HS-27A (cell line): ENCODE results near the gene TUB.

Source experiments
- DNase-seq: peaks from one replicate; pipeline ENCODE4 v3.0.0-alpha.2; 2012; ENCODE audit warnings: low read depth, missing footprints

Gene TUB, protein sequence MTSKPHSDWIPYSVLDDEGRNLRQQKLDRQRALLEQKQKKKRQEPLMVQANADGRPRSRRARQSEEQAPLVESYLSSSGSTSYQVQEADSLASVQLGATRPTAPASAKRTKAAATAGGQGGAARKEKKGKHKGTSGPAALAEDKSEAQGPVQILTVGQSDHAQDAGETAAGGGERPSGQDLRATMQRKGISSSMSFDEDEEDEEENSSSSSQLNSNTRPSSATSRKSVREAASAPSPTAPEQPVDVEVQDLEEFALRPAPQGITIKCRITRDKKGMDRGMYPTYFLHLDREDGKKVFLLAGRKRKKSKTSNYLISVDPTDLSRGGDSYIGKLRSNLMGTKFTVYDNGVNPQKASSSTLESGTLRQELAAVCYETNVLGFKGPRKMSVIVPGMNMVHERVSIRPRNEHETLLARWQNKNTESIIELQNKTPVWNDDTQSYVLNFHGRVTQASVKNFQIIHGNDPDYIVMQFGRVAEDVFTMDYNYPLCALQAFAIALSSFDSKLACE

DNA sequence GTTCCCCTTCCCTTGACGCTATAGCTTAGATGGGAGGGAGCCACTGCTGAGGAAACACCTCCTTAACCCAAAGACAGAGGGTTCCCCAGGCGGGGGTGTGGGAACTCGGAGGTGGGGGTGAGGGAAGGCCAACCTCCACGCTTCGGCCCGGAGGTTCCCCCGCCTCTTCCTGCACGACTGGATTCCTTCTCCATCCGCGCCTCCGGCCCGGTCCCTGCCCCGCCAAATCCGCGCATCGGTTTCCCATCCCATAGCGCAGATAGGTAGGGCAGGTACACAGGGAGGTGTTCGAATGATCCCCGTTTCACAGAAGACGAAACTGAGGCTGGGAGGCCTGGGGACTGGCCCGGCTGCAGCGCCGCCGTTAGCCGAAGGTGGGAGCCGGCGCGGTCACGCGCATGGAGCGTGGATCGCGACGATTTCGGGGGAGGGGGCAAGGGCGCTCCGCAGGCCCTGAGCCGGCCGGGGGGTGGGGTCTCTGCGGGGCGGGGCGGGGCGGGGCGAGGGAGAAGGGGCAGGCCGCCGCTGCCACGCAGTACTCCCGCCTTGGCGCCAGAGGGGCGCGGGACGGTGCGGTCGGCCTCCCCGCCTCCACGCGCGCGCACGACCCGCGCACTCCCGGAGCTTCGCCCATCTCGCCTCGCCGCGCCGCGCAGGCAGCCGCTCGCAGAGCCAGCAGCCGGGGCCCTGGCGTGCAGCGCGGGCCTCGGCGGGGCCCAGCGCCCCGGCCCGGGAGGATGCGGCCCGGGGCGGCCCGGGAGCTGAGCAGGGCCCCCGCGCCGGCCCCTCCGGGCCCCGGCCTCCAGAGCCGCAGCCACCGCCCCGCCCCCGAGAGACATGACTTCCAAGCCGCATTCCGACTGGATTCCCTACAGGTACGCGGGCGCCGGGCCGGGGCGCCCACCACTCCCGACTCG lies at the start of gene TUB:
Gene TUB, plus strand, starts transcription at position 538 of the 917 bp plus-strand sequence. Its CDS starts 300 bp downstream, at position 838.
- no peak for DNase-seq

DNA sequence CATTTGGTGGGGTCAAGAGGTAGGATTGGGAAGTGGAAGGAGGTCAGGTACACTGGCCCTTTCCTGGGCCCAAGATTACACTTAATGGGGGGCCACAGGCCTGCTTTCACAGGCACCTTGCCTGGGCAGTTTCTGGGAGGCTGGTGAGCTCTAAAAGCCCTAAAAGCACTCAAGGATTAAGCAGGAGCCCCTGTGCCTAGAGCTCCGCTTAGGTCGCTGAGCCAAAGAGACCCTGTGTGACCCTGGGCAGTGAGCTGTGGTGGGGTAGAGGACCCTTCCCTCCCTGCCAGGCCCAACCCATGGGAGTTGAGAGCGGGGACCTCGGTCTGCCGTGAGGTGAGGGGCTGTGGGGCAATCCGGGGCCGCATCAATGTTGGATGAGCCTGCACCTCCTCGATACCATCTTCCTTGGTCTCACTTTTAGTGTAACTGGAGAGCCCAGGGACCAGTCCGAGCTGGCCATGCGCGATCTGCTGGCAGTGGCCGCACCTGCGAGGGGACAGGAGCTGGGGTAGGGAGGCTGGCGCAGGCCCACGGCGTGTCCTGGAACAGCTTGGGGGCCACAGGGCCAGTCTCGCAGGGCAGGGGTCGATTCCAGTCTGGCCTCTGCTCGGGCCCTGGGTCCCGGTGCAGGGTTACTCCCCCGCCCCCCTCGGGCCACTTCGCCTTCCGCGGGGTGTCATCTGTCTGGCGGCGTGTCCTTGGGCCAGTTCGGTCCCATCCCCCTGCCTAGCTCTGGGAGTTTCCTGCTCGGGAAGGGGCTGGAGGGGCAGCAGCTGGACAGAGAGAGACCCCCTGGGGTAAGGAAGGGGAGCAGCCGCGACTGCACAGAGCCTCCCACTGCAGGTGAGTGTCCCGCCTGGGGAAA lies 49.5 kb upstream of the TUB start:
- DNase-seq = no peak

GRCh38 chr11:8032122-8032521 lies 48.9 kb upstream of the TUB start:
- no peak for DNase-seq

- no peak for DNase-seq
These were observed 48.3 kb upstream of the TUB start for GRCh38 chr11:8032576-8033304.

- DNase-seq = peak; percentile 54
These were observed 47.5 kb upstream of the TUB start for GRCh38 chr11:8033305-8034105.

DNA sequence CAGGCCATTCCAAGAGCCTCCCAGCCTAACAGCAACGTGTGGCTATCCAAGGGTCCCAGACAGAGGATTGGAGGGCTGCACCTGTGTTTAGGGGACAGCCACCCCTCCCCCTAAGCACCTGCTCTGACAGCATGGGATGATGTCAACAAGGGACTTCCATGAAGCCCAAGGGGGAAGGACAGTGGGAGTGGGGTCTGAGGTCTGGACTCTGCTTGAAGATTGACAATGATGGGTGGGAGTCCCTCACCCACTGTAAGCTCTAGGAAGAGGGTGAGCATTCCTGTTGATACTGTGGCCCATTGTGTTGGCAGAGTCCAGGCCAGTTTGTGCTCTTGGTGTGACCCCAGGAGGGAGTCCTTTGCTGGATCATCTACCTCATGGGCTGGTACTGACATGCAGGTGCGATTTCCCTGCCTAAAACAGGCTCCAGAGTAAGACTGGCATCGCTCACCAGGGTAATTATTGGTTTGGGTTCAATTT lies 46.9 kb upstream of the TUB start:
- DNase-seq = no peak

- no peak for DNase-seq
These were observed 46.3 kb upstream of the TUB start for GRCh38 chr11:8034604-8035190.

- no peak for DNase-seq
These were observed 45.7 kb upstream of the TUB start for GRCh38 chr11:8035200-8035855.

DNA sequence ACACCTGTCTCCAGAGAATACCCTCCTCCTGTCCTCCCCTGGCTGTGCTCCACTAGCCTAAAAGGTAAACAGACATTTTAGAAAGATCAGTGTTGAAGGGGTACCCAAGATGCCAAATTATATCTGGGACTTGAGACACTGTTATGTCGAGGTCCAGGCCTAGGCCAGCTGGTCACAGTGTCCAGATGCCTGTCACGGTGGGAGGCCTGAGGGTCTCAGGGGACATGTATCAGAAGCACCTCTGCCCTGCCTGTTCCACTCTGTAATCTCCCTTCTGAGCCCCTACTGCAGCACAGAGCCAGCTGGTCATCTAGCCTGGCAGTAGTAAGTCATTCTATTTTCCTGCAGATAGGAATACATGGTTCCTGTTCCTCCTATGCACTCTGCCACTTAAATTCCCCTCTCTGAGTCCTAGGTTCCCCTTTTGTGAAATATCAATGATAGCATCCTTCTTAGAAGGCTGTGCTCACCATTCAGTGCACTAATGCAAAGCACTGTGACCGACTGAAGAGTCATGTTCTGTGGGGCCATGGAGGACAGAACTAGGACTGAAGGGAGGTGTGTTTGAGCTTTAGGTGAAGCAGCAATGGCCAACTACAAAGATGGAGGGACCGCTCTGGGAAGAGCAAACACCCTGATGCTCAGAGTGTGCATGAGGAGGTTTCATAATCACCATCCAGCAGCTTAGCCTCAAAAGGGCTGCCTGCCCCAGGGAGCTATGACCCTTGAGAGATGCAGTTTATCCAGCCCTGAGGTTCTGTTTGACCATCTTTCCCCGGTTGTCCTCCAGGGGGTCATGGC lies 44.8 kb upstream of the TUB start:
- DNase-seq = no peak

DNA sequence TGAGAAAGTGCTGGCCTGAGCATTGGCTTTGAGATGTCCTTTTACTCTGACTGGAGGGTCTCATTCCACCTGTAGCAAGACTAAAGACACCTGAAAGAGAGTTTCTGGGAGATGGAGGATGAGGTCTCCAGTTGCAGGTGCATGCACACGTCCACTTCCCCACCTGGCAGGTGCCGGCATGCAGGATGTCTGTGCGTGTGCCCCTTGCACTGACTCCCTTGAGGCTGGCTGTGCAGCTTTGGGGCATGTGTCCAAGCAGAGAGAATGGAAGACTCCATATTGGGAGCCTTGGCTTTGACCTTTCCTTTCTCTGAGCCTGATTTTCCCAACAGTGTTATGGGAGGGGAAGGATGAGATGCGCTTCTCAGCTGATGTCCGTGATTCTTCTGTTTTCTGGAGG lies 44.0 kb upstream of the TUB start:
- DNase-seq = no peak

GRCh38 chr11:8038393-8038792 lies 42.6 kb upstream of the TUB start:
- no peak for DNase-seq

GRCh38 chr11:8038811-8039529 lies 42.0 kb upstream of the TUB start:
- DNase-seq = no peak

GRCh38 chr11:8039530-8040260 lies 41.3 kb upstream of the TUB start:
- no peak for DNase-seq

DNA sequence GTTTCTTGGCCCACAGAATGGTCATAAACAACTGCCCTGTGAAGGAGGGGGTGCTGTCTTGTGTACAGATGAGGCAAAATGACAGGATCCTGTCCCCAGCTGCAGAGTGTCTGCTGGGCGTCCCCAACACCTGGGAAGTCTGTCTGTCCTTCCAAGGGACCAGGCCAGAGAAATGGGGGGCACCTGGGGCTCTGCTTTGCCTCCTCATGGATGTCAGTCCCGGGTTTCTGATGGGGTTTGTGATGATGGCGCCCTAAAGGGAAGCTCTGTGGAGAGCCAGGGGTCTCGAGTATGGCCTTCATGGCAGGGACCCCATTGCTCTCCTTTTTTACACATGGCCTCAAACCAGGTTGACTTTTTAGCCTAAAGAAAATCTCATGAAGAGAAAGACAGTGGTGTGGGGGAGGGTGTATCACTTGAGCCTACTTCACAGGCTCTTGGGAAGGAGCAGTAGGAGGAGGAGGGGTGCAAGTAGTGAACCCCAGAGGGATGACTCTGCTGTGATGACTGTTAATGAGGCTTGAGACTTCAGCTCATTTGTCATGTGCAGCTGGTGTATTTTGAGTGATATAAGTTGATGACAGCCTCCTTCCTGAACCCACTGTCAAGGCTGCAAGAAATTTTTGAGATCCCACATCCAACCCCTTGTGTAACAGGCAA lies 40.6 kb upstream of the TUB start:
- DNase-seq = no peak

DNA sequence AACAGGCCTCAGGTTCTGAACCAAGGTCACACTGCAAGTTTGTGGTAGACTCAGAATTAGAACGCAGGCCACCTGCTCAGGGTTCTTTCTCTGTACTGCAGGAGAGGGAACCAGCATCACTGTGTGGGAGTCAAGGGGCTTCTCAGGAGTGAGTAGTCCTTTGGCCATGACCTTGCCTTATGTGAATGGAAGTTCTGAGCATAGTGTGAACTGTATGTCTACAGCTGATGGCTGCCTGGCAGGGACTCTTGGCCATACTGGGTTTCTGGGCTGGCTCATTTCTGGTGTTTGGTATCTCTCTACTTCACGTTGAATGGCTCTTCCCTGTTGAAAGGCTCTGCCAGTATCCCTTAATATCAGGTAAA lies 40.1 kb upstream of the TUB start:
- DNase-seq = no peak

GRCh38 chr11:8041576-8041975 lies 39.4 kb upstream of the TUB start:
- no peak for DNase-seq

DNA sequence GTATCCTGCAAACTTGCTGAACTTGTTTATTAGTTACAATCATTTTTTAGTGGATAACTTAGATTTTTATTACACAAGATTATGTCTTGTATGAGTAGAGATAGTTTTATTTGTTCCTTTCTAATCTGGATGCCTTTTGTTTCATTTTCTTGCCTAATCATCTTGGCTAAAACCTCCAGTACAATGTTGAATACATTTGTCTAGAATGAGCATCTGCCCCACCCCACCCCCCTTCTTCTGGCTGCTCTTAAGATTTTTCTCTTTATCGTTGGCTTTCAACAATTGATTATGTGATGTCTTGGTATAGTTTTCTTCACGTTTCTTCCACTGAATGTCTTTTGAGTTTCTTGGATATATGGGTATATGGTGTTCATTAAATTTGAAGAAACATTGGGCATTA lies 37.3 kb upstream of the TUB start:
- DNase-seq = no peak
